Endothelial cell of umbilical vein (primary cell): ENCODE results near the gene ATP4A. TPM values are rescaled to one million over a fixed set of nuclear protein-coding genes. Genes with fewer than 3 reads are reported as not detected.

ENCODE experiments used
- BruUV-seq: library from RNA; stranded (reverse); fragments of 400-500 nt; replicated peaks from 2 replicates; lab custom pipeline; 2021; lab: Mats Ljungman, UMichigan
- CTCF ChIA-PET: fragments of 300-600, 350-600 bp; sonication (Branson Sonifier 250); formaldehyde crosslinking; loops from one replicate; lab custom pipeline; 2021; ENCODE audit warnings: antibody characterized with exemption, inconsistent platforms; lab: Charles Lee
- POLR2A ChIA-PET: fragments of 300-600, 350-600 bp; sonication (Branson Sonifier 250); formaldehyde crosslinking; loops from one replicate; lab custom pipeline; 2021; ENCODE audit warnings: antibody characterized with exemption, inconsistent platforms; lab: Charles Lee
- DNase-seq: peaks from one replicate; pipeline ENCODE4 v3.0.0-alpha.2; 2011; ENCODE audit warnings: low read depth, low spot score
- FAIRE-seq: peaks from 2 replicates; lab custom pipeline; 2011; peaks lifted over from hg19 to GRCh38; lab: Jason Lieb, UNC
- H2AFZ ChIP-seq: 2 replicates; pipeline ENCODE4 v1.6.0; 2012; ENCODE audit warnings: low read depth, low read length, control low read depth, inconsistent platforms
- H3K27ac ChIP-seq: 2 replicates; pipeline ENCODE4 v1.5.1; 2011; ENCODE audit warnings: low read depth, mild to moderate bottlenecking, control low read depth, low read length, moderate library complexity; ENCODE audit not compliant: insufficient read depth
- H3K27me3 ChIP-seq, 2 experiments: 2 replicates each; pipeline versions ENCODE4 v1.6.0 to v1.6.1; 2011; ENCODE audit warnings: low read length in 2 of 2, mixed read lengths in 1 of 2; ENCODE audit not compliant: control insufficient read depth in 2 of 2, insufficient read depth in 2 of 2
- H3K36me3 ChIP-seq, 2 experiments: 2 replicates in 1 of 2; 3 replicates in 1 of 2; pipeline ENCODE4 v1.5.1; 2011; ENCODE audit warnings: low read length in 2 of 2, mild to moderate bottlenecking in 1 of 2, moderate library complexity in 1 of 2; ENCODE audit not compliant: control insufficient read depth in 2 of 2, insufficient read depth in 2 of 2; ENCODE audit errors: extremely low read depth in 1 of 2
- H3K4me1 ChIP-seq: 3 replicates; pipeline ENCODE4 v1.5.1; 2011; ENCODE audit warnings: mild to moderate bottlenecking, low read length; ENCODE audit not compliant: control insufficient read depth, insufficient read depth; ENCODE audit errors: extremely low read depth
- H3K4me2 ChIP-seq: 2 replicates; pipeline ENCODE4 v1.6.1; 2011; ENCODE audit warnings: low read length, control low read depth, mixed read lengths; ENCODE audit not compliant: insufficient read depth
- H3K4me3 ChIP-seq, 3 experiments: fragments of 200-600 bp in 1 of 3; sonication (generic), shearing (Covaris generic) in 1 of 3; replicated peaks in 1 of 3; 2 replicates each; pipeline ENCODE4 v1.5.1; 2011 to 2016; ENCODE audit warnings: control low read depth in 3 of 3, low read length in 3 of 3, mild to moderate bottlenecking in 2 of 3, inconsistent platforms in 1 of 3, low read depth in 1 of 3, moderate library complexity in 1 of 3; ENCODE audit not compliant: insufficient read depth in 1 of 3
- H3K79me2 ChIP-seq: 2 replicates; pipeline ENCODE4 v1.6.0; 2012; ENCODE audit warnings: low read length, inconsistent platforms; ENCODE audit not compliant: control insufficient read depth, insufficient read depth
- H3K9ac ChIP-seq: replicated peaks from 2 replicates; pipeline ENCODE3; 2011; ENCODE audit warnings: low read length, control low read depth; ENCODE audit not compliant: insufficient read depth; ENCODE audit errors: extremely low read depth
- H3K9me1 ChIP-seq: replicated peaks from 3 replicates; pipeline ENCODE4 v1.6.0; 2011; ENCODE audit warnings: mild to moderate bottlenecking, low read length; ENCODE audit not compliant: control insufficient read depth, insufficient read depth; ENCODE audit errors: extremely low read depth
- H3K9me3 ChIP-seq: replicated peaks from 2 replicates; pipeline ENCODE4 v1.5.1; 2012; ENCODE audit warnings: low read length, inconsistent platforms; ENCODE audit not compliant: control insufficient read depth, insufficient read depth
- H4K20me1 ChIP-seq: replicated peaks from 2 replicates; pipeline ENCODE3; 2011; ENCODE audit warnings: mild to moderate bottlenecking, low read length; ENCODE audit not compliant: control insufficient read depth, insufficient read depth; ENCODE audit errors: extremely low read depth
- EZH2 ChIP-seq: IDR thresholded peaks from 2 replicates; pipeline ENCODE4 v1.6.1; 2012; ENCODE audit warnings: borderline replicate concordance, low read depth, mild to moderate bottlenecking, moderate library complexity, low read length, inconsistent platforms; ENCODE audit not compliant: severe bottlenecking
- FOS ChIP-seq: IDR thresholded peaks from 2 replicates; pipeline ENCODE4 v1.6.1; 2011; ENCODE audit warnings: mild to moderate bottlenecking, low read length, moderate library complexity, borderline replicate concordance; ENCODE audit not compliant: insufficient read depth
- GATA2 ChIP-seq: IDR thresholded peaks from 2 replicates; pipeline ENCODE4 v1.7.0; 2011; ENCODE audit warnings: low read depth, mild to moderate bottlenecking, moderate library complexity, mixed read lengths, low read length; ENCODE audit not compliant: insufficient read length, insufficient read depth
- JUN ChIP-seq: IDR thresholded peaks from 2 replicates; pipeline ENCODE4 v1.6.1; 2011; ENCODE audit warnings: borderline replicate concordance, low read depth; ENCODE audit not compliant: insufficient read length, insufficient read depth
- MYC ChIP-seq: IDR thresholded peaks from one replicate; pipeline ENCODE4 v1.6.1; 2011; ENCODE audit warnings: mild to moderate bottlenecking, low read depth, low read length
- POLR2A ChIP-seq: IDR thresholded peaks from 2 replicates; pipeline ENCODE4 v1.6.1; 2012; ENCODE audit warnings: low read depth, mild to moderate bottlenecking, control low read depth, low read length
- POLR2AphosphoS5 ChIP-seq: IDR thresholded peaks from 2 replicates; pipeline ENCODE4 v1.6.1; 2012; ENCODE audit warnings: low read depth, mild to moderate bottlenecking, control low read depth, low read length, moderate library complexity; ENCODE audit not compliant: insufficient read depth
- dilution Hi-C: fragments of 300-500 bp; cut with MboI; formaldehyde crosslinking; loops from one replicate; pipeline ENCODE4 v1.15.0; 2019; ENCODE audit warnings: low sequenced_read_pairs; ENCODE audit not compliant: extremely low pct_ligation_motif_present
- intact Hi-C: fragments of 100-400 bp; cut with micrococcal nuclease; formaldehyde crosslinking; loops from one replicate; pipeline ENCODE4 v1.10.0; 2022
- polyA plus RNA-seq, 4 experiments: library from polyadenylated mRNA; depleted of rRNA in 3 of 4; stranded (reverse) in 3 of 4; unstranded in 1 of 4; fragments of >200 nt; gene quantifications; 2 replicates each; pipeline versions ENCODE4 v1.2.1 to v1.2.3, GENCODE V29; 2011 to 2012; ENCODE audit warnings: missing spikeins in 1 of 4
- total RNA-seq: library from RNA; stranded (reverse); gene quantifications from 2 replicates; pipeline ENCODE4 v1.2.3, GENCODE V29; 2021
- TF ChIP-seq, protein P1 (sequence below): IDR thresholded peaks from 2 replicates; pipeline ENCODE4 v1.6.1; 2011; ENCODE audit not compliant: insufficient read depth, insufficient read length
- TF ChIP-seq, protein P2 (sequence below), 2 donors: IDR thresholded peaks; 1 replicate in 1 of 2; 2 replicates in 1 of 2; pipeline ENCODE4 v1.5.1; 2011; ENCODE audit warnings: low read length in 2 of 2, mild to moderate bottlenecking in 2 of 2, moderate library complexity in 2 of 2, control low read depth in 1 of 2, inconsistent platforms in 1 of 2, low read depth in 1 of 2; ENCODE audit not compliant: insufficient read depth in 1 of 2; ENCODE audit errors: extremely low read depth in 1 of 2

Gene ATP4A
- total and polyA plus RNA-seq, 2 donors (not counting 3 experiments of a cell fraction or from before 2014, with no cell fraction given), result not detected

DNA sequence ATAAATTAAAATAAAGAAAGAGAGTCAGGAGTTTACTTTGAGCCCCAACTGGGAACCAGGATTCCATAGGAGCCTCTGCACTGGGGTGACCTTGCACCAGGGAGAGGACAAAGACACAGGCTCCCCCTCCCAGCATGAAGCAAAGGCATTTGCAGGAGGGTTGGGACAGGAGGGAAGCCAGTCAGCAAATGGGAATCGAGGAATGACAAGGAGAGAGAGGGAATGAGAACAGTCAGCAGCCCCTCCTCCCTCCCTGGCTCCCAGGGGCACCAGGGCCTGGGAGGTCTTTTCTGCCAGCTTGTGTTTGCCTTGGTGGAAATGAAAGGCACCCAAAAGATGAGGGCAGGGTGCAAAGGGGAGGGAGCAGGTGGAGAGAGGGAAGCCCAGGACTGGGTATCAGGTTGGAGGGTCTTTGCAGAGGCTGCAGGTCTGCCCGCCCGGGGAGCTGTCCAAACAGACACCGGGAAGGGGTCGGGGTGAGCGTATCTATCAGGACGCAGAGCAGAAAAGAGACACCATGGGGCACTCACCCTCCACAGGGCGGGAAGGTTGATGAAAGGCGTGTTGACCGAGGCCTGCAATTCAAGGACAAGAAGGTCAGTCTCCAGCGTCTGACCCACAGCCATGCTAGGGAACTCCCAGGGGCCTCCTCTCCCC, 39.1 kb downstream of the ATP4A start:
- no peak for DNase-seq
- Histone ChIP-seq H3K4me1 (no peaks in the 10 kb centered on the region), H4K20me1 (no peaks in the 10 kb centered on the region), H3K36me3 (no peaks in the 10 kb centered on the region), H3K27me3 (peaks cover 4 to 9% of the 10 kb centered on the region in 2 experiments), H3K27ac (no peak overlapping the region), H3K79me2 (no peaks in the 10 kb centered on the region), H3K4me3 (no peak overlapping the region), H3K9me1 (no peaks in the 10 kb centered on the region), H3K4me2 (no peak overlapping the region), H3K9ac (no peak overlapping the region), H3K9me3 (no peaks in the 10 kb centered on the region), H2AFZ (no peak overlapping the region)
- ChIA-PET POLR2A (no interaction called here), CTCF (no interaction called here)
- TF ChIP-seq POLR2A (no peak), JUN (no peak), POLR2AphosphoS5 (no peak), FOS (no peak), GATA2 (no peak), MYC (no peak), EZH2 (no peak)
- TF ChIP-seq, protein P1, sequence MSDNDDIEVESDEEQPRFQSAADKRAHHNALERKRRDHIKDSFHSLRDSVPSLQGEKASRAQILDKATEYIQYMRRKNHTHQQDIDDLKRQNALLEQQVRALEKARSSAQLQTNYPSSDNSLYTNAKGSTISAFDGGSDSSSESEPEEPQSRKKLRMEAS, result no peak
- TF ChIP-seq, protein P2, sequence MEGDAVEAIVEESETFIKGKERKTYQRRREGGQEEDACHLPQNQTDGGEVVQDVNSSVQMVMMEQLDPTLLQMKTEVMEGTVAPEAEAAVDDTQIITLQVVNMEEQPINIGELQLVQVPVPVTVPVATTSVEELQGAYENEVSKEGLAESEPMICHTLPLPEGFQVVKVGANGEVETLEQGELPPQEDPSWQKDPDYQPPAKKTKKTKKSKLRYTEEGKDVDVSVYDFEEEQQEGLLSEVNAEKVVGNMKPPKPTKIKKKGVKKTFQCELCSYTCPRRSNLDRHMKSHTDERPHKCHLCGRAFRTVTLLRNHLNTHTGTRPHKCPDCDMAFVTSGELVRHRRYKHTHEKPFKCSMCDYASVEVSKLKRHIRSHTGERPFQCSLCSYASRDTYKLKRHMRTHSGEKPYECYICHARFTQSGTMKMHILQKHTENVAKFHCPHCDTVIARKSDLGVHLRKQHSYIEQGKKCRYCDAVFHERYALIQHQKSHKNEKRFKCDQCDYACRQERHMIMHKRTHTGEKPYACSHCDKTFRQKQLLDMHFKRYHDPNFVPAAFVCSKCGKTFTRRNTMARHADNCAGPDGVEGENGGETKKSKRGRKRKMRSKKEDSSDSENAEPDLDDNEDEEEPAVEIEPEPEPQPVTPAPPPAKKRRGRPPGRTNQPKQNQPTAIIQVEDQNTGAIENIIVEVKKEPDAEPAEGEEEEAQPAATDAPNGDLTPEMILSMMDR (IDR thresholded peaks at IDR 0.05; ENCODE audit: extremely low read depth in 1 of 2, insufficient read depth in 1 of 2, low read depth in 1 of 2, low read length in 2 of 2), result no peak
- intact Hi-C loops (no loop called here), dilution Hi-C loops (no loop called here)
- BruUV-seq, result no TSS peak
- no peak for FAIRE-seq
